LHCN-M2 (cell line): ENCODE results near the gene MICAL3. TPM values are rescaled to one million over a fixed set of nuclear protein-coding genes. Genes with fewer than 3 reads are reported as not detected.

ENCODE experiments used
- DNase-seq: peaks from one replicate; pipeline ENCODE4 v3.0.0-alpha.2; 2012; ENCODE audit warnings: low read depth
- total RNA-seq: library from RNA; depleted of rRNA; stranded (reverse); fragments of >200 nt; gene quantifications from 2 replicates; pipeline ENCODE4 v1.2.3, GENCODE V29; 2014

Gene MICAL3
- total RNA-seq, 1 experiment from 2014 or later: 18.5 TPM

- DNase-seq: no peak
These were observed 151.9 kb downstream of the MICAL3 start for GRCh38 chr22:17872471-17872870.

- no peak for DNase-seq
These were observed 152.5 kb downstream of the MICAL3 start for GRCh38 chr22:17871726-17872458.

- no peak for DNase-seq
These were observed 154.0 kb downstream of the MICAL3 start for GRCh38 chr22:17870407-17870806.

- no peak for DNase-seq
These were observed 154.9 kb downstream of the MICAL3 start for GRCh38 chr22:17869285-17870096.

GRCh38 chr22:17868771-17869170, 155.6 kb downstream of the MICAL3 start:
- no peak for DNase-seq

- DNase-seq: no peak
These were observed 157.1 kb downstream of the MICAL3 start for GRCh38 chr22:17867160-17867785.

GRCh38 chr22:17866621-17867020, 157.7 kb downstream of the MICAL3 start:
- no peak for DNase-seq

GRCh38 chr22:17866127-17866526, 158.2 kb downstream of the MICAL3 start:
- DNase-seq: no peak

GRCh38 chr22:17865183-17866055, 158.9 kb downstream of the MICAL3 start:
- no peak for DNase-seq

- DNase-seq: no peak
These were observed 159.8 kb downstream of the MICAL3 start for GRCh38 chr22:17864398-17865182.

- DNase-seq: peak; percentile 7
These were observed 161.6 kb downstream of the MICAL3 start for GRCh38 chr22:17862646-17863181.

GRCh38 chr22:17861909-17862308, 162.5 kb downstream of the MICAL3 start:
- DNase-seq: no peak

GRCh38 chr22:17860220-17860965, 164.0 kb downstream of the MICAL3 start:
- no peak for DNase-seq

- DNase-seq: no peak
These were observed 166.3 kb downstream of the MICAL3 start for GRCh38 chr22:17858033-17858432.

GRCh38 chr22:17855572-17856290, 168.6 kb downstream of the MICAL3 start:
- no peak for DNase-seq

- DNase-seq: no peak
These were observed 171.3 kb downstream of the MICAL3 start for GRCh38 chr22:17853073-17853472.

- DNase-seq: no peak
These were observed 172.6 kb downstream of the MICAL3 start for GRCh38 chr22:17851759-17852158.

- no peak for DNase-seq
These were observed 176.8 kb downstream of the MICAL3 start for GRCh38 chr22:17847360-17848078.
